K562 (cell line): ENCODE measurements around the gene BCL2A1. TPM values are rescaled to one million over a fixed set of nuclear protein-coding genes. Genes with fewer than 3 reads are reported as not detected.

Experiments
- CBX5 ChIP-seq: IDR thresholded peaks from 2 replicates; pipeline ENCODE4 v1.6.1; 2014; ENCODE audit warnings: low read depth, borderline replicate concordance
- TRIM28 ChIP-seq: fragments of 450-650 bp; IDR thresholded peaks from 2 replicates; pipeline ENCODE4 v1.6.1; 2017
- ZNF280A ChIP-seq: fragments of 450-650 bp; IDR thresholded peaks from 2 replicates; pipeline ENCODE4 v1.6.1; 2018; ENCODE audit warnings: mild to moderate bottlenecking, low read depth; ENCODE audit not compliant: partially characterized antibody
- polyA plus RNA-seq, 8 experiments: library from polyadenylated mRNA; depleted of rRNA in 4 of 8; stranded (reverse) in 5 of 8; unstranded in 3 of 8; fragments of >200 nt; fragmentation: Nextera tagmentation in 2 of 8; fragmentation: Illumina TruSeq in 1 of 8; extraction: Ambion mirVana in 2 of 8; extraction: Trizol in 1 of 8; gene quantifications; 2 replicates each; pipeline versions ENCODE4 v1.2.1 to v1.2.3, GENCODE V29; 2011 to 2014; ENCODE audit warnings: inconsistent platforms in 1 of 8, missing spikeins in 1 of 8
- total RNA-seq, 7 experiments: library from RNA; depleted of rRNA in 6 of 7; stranded (reverse); fragments of >200 nt in 6 of 7; fragmentation: Illumina TruSeq in 2 of 7; extraction: Trizol in 2 of 7; gene quantifications; 2 replicates each; pipeline versions ENCODE4 v1.2.1 to v1.2.3, GENCODE V29; 2011 to 2021; ENCODE audit warnings: low replicate concordance in 1 of 7
- TF ChIP-seq, protein P1 (sequence below), 2 experiments: fragments of 450-650 bp; IDR thresholded peaks; 2 replicates each; pipeline ENCODE4 v1.6.1; 2018; ENCODE audit warnings: mild to moderate bottlenecking in 2 of 2, low read depth in 1 of 2; ENCODE audit not compliant: partially characterized antibody in 2 of 2

BCL2A1 gene
- total and polyA plus RNA-seq, 9 of the 15 experiments (the other 6 are each of a cell fraction or from before 2014, with no cell fraction given): 0.11 to 1.2 (median 0.25) TPM; not detected in 4

DNA sequence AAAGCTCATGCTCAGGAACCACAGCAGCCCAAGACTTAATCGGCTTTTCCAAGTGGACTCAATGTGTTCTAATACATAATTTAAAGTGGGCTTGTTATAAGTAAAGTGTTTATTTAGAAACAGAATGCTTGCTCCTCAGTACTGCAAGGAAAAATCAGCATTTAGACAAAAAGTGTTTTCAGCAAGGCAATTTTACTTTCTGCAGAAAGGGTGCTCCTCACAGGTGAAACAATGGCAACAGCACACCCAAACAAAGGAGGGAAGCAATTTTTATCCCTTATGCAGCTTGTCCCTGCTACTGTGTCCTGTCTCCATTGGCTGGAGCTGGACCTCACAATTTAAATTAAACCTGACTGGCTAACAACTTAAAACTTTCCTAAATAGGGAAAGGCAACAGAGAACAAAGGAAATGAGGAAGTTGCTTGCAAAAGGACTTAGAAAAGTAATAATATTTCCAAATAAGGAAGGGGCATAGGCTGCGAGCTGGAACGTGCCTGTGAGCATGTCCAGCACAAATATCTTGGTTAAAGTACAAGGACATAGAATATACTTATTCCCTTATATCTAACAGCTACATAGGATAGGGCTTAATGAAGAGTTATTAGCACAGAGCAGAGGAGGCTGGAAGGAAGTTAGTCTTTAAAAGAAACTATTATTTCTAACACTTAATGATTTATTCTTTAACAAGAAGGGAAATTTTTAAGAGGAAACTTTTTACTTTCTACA is 55.1 kb downstream of the BCL2A1 start (continued):
- TF ChIP-seq, protein P1, sequence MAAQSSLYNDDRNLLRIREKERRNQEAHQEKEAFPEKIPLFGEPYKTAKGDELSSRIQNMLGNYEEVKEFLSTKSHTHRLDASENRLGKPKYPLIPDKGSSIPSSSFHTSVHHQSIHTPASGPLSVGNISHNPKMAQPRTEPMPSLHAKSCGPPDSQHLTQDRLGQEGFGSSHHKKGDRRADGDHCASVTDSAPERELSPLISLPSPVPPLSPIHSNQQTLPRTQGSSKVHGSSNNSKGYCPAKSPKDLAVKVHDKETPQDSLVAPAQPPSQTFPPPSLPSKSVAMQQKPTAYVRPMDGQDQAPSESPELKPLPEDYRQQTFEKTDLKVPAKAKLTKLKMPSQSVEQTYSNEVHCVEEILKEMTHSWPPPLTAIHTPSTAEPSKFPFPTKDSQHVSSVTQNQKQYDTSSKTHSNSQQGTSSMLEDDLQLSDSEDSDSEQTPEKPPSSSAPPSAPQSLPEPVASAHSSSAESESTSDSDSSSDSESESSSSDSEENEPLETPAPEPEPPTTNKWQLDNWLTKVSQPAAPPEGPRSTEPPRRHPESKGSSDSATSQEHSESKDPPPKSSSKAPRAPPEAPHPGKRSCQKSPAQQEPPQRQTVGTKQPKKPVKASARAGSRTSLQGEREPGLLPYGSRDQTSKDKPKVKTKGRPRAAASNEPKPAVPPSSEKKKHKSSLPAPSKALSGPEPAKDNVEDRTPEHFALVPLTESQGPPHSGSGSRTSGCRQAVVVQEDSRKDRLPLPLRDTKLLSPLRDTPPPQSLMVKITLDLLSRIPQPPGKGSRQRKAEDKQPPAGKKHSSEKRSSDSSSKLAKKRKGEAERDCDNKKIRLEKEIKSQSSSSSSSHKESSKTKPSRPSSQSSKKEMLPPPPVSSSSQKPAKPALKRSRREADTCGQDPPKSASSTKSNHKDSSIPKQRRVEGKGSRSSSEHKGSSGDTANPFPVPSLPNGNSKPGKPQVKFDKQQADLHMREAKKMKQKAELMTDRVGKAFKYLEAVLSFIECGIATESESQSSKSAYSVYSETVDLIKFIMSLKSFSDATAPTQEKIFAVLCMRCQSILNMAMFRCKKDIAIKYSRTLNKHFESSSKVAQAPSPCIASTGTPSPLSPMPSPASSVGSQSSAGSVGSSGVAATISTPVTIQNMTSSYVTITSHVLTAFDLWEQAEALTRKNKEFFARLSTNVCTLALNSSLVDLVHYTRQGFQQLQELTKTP (IDR thresholded peaks at IDR 0.05; ENCODE audit: low read depth in 1 of 2, partially characterized antibody in 2 of 2): peak in 1 of 2 experiments; percentile 35
- peak; percentile 99 for TF ChIP-seq ZNF280A
- peak; percentile 100 for TF ChIP-seq CBX5
- peak; percentile 99 for TF ChIP-seq TRIM28
- TF ChIP-seq, all 486 proteins: peak for 13; not testable (repeated sequence) for 473
